Activated CD8-positive, alpha-beta memory T cell treated with anti-CD3 and anti-CD28 coated beads, Interleukin-2, amount 50 U/mL, for 4 hours (primary cell): ENCODE data around the gene GGTA1.
"Not testable (repeated sequence)": the region's sequence is repeated elsewhere in the genome, so short reads cannot be mapped to it uniquely, and the experiment has no call there.

Experiments used
- DNase-seq: peaks from one replicate; pipeline ENCODE4 v3.0.0-alpha.2; 2020

GGTA1 gene

GRCh38 chr9:121455527-121456239 lies 44.0 kb downstream of the GGTA1 start:
- DNase-seq: peak; percentile 31

GRCh38 chr9:121454972-121455371 lies 44.7 kb downstream of the GGTA1 start:
- no peak for DNase-seq

DNA sequence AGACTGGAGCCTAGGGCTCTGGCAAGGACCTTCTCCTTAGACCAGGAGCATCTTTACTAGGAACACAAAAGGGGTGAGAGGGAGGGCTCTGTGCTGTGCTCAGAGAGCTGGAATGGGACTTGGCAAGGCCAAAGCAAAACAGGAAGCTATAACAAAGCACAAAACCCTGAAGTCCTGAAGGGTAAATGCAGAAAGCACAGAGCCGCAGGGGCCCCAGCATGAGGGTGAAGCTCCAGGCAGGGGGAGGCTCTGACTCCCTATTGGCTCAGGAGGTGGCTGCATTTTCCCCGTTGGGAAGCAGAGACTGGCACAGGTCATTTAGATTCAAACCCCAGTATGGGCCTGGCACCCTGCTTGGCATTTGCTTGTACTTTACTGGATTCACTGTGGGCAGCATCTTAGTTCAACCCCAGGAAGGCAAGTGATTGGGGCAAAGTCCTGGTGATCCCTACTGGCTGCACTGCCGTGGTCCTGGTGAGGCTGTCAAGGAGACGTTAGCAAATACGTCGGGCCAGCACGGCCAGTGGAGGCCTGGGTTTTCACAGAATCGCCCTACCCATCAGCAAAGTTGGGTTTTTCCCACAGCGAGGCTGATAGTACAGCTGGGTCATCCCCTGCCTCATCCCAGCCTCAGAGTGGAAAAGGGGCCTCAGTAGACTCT lies 46.3 kb downstream of the GGTA1 start:
- no peak for DNase-seq

- no peak for DNase-seq
Observed at GRCh38 chr9:121452085-121452484, 47.6 kb downstream of the GGTA1 start.

- DNase-seq: no peak
Observed at GRCh38 chr9:121451586-121451985, 48.1 kb downstream of the GGTA1 start.

DNA sequence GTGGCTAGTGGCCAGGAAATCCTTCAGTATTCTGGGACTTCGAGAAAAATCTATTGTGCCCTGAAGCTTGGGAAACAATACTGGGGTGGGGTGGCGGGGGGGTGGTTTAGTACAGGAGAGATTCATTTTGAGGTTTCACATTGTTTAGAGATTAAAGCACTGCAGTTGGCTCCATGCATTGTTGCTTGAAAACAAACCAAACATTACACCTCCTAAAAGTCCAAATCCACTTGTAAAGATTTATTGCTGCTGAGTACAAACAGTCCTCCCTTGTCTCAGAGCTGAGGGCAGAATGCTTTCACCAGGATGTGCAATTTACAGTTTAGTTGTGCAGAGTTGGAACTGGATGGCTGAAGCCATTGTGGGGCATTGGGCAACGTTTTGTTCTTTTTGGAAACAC lies 49.4 kb downstream of the GGTA1 start:
- no peak for DNase-seq

DNA sequence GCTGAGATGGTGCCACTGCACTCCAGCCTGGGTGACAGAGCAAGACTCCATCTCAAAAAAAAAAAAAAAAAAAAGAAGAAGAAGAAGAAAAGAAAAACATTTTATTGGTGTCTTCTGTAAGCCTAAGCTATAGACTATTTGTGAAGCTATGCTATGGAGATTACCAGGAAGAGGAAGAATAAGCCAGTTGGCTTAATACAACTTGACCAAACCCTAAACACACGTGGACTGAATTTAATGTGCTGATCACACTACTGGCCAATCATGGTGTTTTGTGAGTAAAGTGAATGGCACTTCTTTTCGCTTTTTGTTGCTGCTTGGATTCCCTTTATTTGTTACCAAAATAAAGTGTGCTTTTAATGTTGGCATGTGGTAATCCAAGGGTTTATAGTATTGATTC lies 49.9 kb downstream of the GGTA1 start:
- DNase-seq: no peak

DNA sequence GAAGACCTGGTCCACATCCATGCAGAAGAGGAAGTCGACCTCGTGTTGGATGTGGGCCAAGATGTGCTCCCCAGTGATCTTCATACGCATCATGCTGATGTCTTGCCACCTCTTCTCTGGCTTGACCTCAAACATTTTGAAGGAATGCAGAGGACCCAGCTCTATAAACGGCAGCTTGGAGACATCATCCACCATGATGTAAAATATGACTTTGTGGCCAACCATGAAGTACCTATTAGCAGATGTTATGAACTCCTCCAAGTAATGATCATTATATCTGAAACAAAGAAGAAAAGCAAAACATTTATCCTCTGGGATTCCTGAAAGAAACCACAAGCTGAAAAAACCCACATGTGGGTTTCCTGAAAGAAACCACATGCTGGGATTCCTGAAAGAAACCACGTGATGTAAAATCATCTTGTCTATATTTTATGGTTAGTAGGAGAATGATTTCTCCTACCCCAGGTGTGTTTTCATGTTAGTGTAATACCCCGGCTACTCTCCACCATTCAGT lies 52.3 kb downstream of the GGTA1 start:
- DNase-seq: no peak

DNA sequence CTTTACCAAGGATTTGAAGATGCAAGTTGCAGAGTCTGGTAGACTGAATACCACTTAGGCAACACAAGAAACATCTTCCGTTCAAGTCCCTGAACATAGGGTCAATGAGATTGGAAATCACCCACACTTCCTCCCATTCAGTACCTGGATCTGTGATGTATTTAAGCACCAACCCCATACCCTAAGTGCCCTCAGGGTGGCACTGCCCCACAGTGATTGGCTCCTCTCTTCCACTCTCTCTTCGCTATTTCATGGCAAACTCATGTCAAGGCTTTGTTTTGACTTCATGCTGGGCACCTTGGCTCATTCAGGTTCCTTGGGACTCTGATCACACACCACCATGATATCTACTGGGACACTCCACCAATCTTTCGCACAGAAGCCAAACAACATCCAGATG lies 53.7 kb downstream of the GGTA1 start:
- DNase-seq: no peak

- no peak for DNase-seq
Observed at GRCh38 chr9:121443981-121444380, 55.7 kb downstream of the GGTA1 start.

- no peak for DNase-seq
Observed at GRCh38 chr9:121441165-121441564, 58.5 kb downstream of the GGTA1 start.

DNA sequence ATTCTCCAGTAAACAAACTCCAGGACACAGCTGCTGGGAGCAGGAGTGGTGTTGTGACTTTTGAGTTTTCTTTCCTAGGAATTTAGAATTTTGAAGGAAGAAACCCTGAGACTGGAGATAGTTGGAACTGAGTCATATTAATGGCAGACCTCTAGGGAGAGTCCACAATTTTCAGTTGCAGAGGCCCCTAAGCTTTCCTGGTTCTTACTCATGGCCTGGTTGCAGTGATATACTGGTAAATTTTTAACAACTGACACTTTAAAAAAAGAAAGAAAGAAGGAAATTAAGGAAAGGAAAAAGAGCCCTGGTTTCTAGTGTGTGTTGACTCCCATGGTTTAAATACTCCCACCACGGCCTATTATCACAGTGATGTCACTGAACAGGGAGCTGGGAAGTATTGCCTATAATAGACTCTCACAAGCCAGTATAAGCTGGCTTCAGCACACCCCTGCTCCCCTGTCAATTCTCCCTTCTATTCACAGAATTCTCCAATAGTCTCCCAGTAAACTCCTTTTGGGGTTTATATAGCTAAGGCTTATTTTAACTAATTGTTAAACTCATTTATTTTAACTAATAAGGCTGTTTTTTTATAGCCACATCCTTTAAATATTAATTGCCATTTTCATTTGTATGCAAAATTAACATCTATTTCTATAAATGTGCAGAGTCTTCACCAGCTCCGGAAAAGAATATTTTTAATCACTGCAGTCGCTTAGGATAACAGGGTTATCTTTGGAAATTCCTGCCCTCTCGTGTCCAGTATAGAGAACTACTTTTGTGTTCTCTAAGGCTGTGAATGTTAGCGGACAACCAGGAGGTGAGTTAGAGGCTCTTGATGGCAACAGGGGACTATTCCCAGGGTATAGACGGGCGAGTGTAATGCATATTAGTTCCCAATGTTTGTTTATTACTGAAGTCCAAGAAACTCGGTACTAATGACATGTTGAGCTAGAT lies 59.7 kb downstream of the GGTA1 start:
- DNase-seq: no peak

- no peak for DNase-seq
Observed at GRCh38 chr9:121439016-121439415, 60.6 kb downstream of the GGTA1 start.

- DNase-seq: no peak
Observed at GRCh38 chr9:121437891-121438290, 61.8 kb downstream of the GGTA1 start.

DNA sequence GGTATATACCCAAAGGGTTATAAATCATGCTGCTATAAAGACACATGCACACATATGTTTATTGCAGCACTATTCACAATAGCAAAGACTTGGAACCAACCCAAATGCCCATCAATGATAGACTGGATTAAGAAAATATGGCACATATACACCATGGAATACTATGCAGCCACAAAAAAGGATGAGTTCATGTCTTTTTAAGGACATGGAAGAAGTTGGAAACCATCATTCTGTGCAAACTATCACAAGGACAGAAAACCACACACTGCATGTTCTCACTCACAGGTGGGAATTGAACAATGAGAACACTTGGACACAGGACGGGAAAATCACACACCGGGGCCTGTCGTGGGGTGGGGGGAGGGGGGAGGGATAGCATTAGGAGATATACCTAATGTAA lies 62.6 kb downstream of the GGTA1 start:
- DNase-seq: not testable (repeated sequence)

- DNase-seq: no peak
Observed at GRCh38 chr9:121434969-121435368, 64.7 kb downstream of the GGTA1 start.

GRCh38 chr9:121427899-121428298 lies 71.7 kb downstream of the GGTA1 start:
- no peak for DNase-seq

- no peak for DNase-seq
Observed at GRCh38 chr9:121424024-121424432, 75.6 kb downstream of the GGTA1 start.

- no peak for DNase-seq
Observed at GRCh38 chr9:121411993-121412392, 87.7 kb downstream of the GGTA1 start.

DNA sequence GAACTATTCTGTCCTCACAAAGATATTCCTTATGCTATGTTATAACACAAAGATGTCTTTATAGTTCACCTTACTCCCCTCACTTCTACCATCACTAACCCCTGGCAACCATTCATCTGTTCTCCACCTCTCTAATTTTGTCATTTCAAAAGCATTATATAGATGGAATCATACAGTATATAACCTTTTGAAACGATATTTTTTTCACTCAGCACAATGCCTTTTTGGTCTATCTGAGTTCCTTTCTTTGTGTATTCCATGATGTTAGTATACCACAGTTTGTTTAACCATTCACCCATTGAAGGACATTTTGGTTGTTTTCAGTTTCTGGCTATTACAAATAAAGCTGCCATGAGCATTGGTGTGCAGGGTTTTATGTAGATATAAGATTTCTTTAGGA lies 93.7 kb downstream of the GGTA1 start:
- DNase-seq: no peak
